ENCODE results near the gene ACTMAP.

The ACTMAP gene

GRCh38 chr19:40798683-40799557 lies 48.6 kb upstream of the ACTMAP start, which contains the start of gene EGLN2:
TSS of gene EGLN2 (plus strand) at chr19:40799191. CDS start at chr19:40800573, 1,382 bp downstream.
- Histone ChIP-seq H3K4me3 (ENCODE audit: low read length) (peak within 1 kb of the TSS; percentile 91), H3K9me2 (replicated peaks; ENCODE audit: insufficient read depth, low read length) (no peaks in the 10 kb centered on the region), H3F3A (ENCODE audit: insufficient read depth, low read length) (0 out of 2 replicates have a peak, but pooled peaks cover 3% of the 10 kb centered on the region), H3K27me3 (replicated peaks; ENCODE audit: insufficient read depth, low read length) (no peaks in the 10 kb centered on the region), H3K27ac (ENCODE audit: low read length) (peak within 1 kb of the TSS; percentile 58; the same call in 1 of the 2 replicates), H3K9me3 (replicated peaks; ENCODE audit: insufficient read depth, low read length) (no peaks in the 10 kb centered on the region), H3K4me1 (ENCODE audit: low read length) (peaks cover 25% of the 10 kb centered on the region), H2AFZ (ENCODE audit: low read length) (peak within 1 kb of the TSS; percentile 83), H3K36me3 (replicated peaks; ENCODE audit: insufficient read depth, low read length) (no peaks in the 10 kb centered on the region), H3K9ac (ENCODE audit: low read length) (peak within 1 kb of the TSS; percentile 77), H3K79me2 (ENCODE audit: low read length) (peaks cover 38% of the 10 kb centered on the region), H4K20me1 (ENCODE audit: insufficient read depth, low read length) (no peaks in the 10 kb centered on the region), H3K4me2 (ENCODE audit: low read depth, low read length) (peak within 1 kb of the TSS; percentile 80)
- TF ChIP-seq EZH2phosphoT487 (IDR thresholded peaks at IDR 0.05; ENCODE audit: low read length) (no peak), EZH2 (optimal IDR thresholded peaks at IDR 0.05; ENCODE audit: low read depth, low read length) (no peak), CTCF (IDR thresholded peaks at IDR 0.05; ENCODE audit: low read length) (no peak)
- DNase-seq = peak; percentile 99

GRCh38 chr19:40797963-40798682 lies 47.8 kb upstream of the ACTMAP start:
- Histone ChIP-seq H3K27me3 (replicated peaks; ENCODE audit: insufficient read depth, low read length) (no peaks in the 10 kb centered on the region), H2AFZ (ENCODE audit: low read length) (peak overlapping the region; percentile 83), H3K9ac (ENCODE audit: low read length) (peak overlapping the region; percentile 60), H3K9me3 (replicated peaks; ENCODE audit: insufficient read depth, low read length) (no peaks in the 10 kb centered on the region), H3K27ac (ENCODE audit: low read length) (peak overlapping the region; percentile 58; the same call in 1 of the 2 replicates), H3F3A (ENCODE audit: insufficient read depth, low read length) (0 out of 2 replicates have a peak, but pooled peaks cover 3% of the 10 kb centered on the region), H3K9me2 (replicated peaks; ENCODE audit: insufficient read depth, low read length) (no peaks in the 10 kb centered on the region), H3K4me2 (ENCODE audit: low read depth, low read length) (peak overlapping the region; percentile 80), H4K20me1 (ENCODE audit: insufficient read depth, low read length) (no peaks in the 10 kb centered on the region), H3K4me1 (ENCODE audit: low read length) (peaks cover 18% of the 10 kb centered on the region), H3K4me3 (ENCODE audit: low read length) (peak overlapping the region; percentile 68), H3K36me3 (replicated peaks; ENCODE audit: insufficient read depth, low read length) (no peaks in the 10 kb centered on the region), H3K79me2 (ENCODE audit: low read length) (peaks cover 33% of the 10 kb centered on the region)
- DNase-seq = peak; percentile 50
- TF ChIP-seq EZH2 (optimal IDR thresholded peaks at IDR 0.05; ENCODE audit: low read depth, low read length) = no peak
- TF ChIP-seq CTCF (IDR thresholded peaks at IDR 0.05; ENCODE audit: low read length) = peak; percentile 35

DNA sequence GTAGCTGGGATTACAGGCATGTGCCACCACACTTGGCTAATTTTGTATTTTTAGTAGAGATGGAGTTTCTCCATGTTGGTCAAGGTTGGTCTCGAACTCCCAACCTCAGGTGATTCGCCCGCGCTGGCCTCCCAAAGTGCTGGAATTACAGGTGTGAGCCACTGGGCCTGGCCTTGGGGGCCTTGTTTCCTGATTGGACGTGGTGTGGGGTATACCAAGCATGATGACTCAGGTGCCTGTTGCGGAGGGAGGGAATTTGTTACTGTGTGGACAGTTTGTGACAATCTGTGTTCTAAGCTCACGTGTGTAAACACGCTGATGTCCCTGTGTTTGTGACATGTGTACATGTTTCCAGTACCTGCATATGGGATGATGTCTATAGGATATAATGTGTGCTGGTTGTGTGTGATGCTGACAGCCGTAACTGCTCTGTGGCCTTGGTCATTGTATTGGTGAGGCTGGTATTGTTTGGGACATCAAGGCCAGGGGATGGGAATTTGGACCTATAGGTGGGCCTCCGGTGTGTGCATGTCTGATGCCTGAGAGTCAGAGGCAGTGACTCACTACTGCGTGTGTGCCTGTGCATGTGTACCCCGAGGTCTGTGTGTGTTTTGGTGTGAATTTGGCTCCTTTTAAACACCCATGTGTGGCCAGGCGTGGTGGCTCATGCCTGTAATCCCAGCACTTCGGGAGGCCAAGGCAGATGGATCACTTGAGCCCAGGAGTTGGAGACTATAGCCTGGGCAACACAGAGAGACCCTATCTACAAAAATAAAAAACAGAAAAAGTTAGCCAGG lies 47.1 kb upstream of the ACTMAP start:
- H2AFZ ChIP-seq (ENCODE audit: low read length) = no peak overlapping the region

More for the DNA sequence above, 47.1 kb upstream of the ACTMAP start:
- H3K9me2 ChIP-seq (replicated peaks; ENCODE audit: insufficient read depth, low read length) = no peaks in the 10 kb centered on the region
- peaks cover 11% of the 10 kb centered on the region for H3K4me1 ChIP-seq (ENCODE audit: low read length)
- no peak overlapping the region for H3K4me3 ChIP-seq (ENCODE audit: low read length)
- H3K27me3 ChIP-seq (replicated peaks; ENCODE audit: insufficient read depth, low read length) = no peaks in the 10 kb centered on the region
- no peak for DNase-seq
- H3K9me3 ChIP-seq (replicated peaks; ENCODE audit: insufficient read depth, low read length) = no peaks in the 10 kb centered on the region
- TF ChIP-seq CTCF (IDR thresholded peaks at IDR 0.05; ENCODE audit: low read length) (no peak), EZH2phosphoT487 (IDR thresholded peaks at IDR 0.05; ENCODE audit: low read length) (no peak), EZH2 (optimal IDR thresholded peaks at IDR 0.05; ENCODE audit: low read depth, low read length) (no peak)
- H4K20me1 ChIP-seq (ENCODE audit: insufficient read depth, low read length) = no peaks in the 10 kb centered on the region
- no peaks in the 10 kb centered on the region for H3K36me3 ChIP-seq (replicated peaks; ENCODE audit: insufficient read depth, low read length)
- H3K79me2 ChIP-seq (ENCODE audit: low read length) = peaks cover 26% of the 10 kb centered on the region
- no peak overlapping the region for H3K9ac ChIP-seq (ENCODE audit: low read length)
- peak overlapping the region; percentile 80; the same call in 1 of the 2 replicates for H3K4me2 ChIP-seq (ENCODE audit: low read depth, low read length)
- H3K27ac ChIP-seq (ENCODE audit: low read length) = no peak overlapping the region; the same call in 1 of the 2 replicates
- H3F3A ChIP-seq (ENCODE audit: insufficient read depth, low read length) = 0 out of 2 replicates have a peak, but pooled peaks cover 3% of the 10 kb centered on the region
